IMR-90 (cell line): ENCODE measurements around the gene TMED10. TPM values are rescaled to one million over a fixed set of nuclear protein-coding genes. Genes with fewer than 3 reads are reported as not detected.

Experiments
- ATAC-seq: fragments of 200-7000 bp; cut with Tn5 transposase; 2 replicates; pipeline ENCODE4 v1.9.1; 2020; ENCODE audit warnings: low read depth, mild to moderate bottlenecking, moderate library complexity
- BruUV-seq: library from RNA; stranded (reverse); fragments of 400-500 nt; replicated peaks from 2 replicates; lab custom pipeline; 2021; lab: Mats Ljungman, UMichigan
- CTCF ChIA-PET: fragments of 300-600 bp; formaldehyde crosslinking; extraction: SDS; loops from one replicate; lab custom pipeline; 2021; ENCODE audit warnings: antibody characterized with exemption; lab: Yijun Ruan, JAX
- POLR2A ChIA-PET: fragments of 300-600 bp; sonication (Branson Sonifier 250); formaldehyde crosslinking; loops from one replicate; lab custom pipeline; 2022; ENCODE audit warnings: antibody characterized with exemption; ENCODE audit not compliant: unreplicated experiment; lab: Charles Lee
- DNase-seq: peaks from one replicate; pipeline ENCODE4 v3.0.0; 2013
- H2AFZ ChIP-seq: replicated peaks from 2 replicates; pipeline ENCODE3; 2013; ENCODE audit warnings: low read length, mild to moderate bottlenecking; ENCODE audit not compliant: poor library complexity
- H2AK5ac ChIP-seq: 2 replicates; pipeline ENCODE4 v1.6.1; 2013; ENCODE audit warnings: low read depth, low read length, inconsistent platforms
- H2AK9ac ChIP-seq: replicated peaks from 2 replicates; pipeline ENCODE3; 2013; ENCODE audit warnings: mild to moderate bottlenecking, low read depth, low read length, moderate library complexity; ENCODE audit not compliant: poor library complexity
- H2BK120ac ChIP-seq: 2 replicates; pipeline ENCODE4 v1.6.1; 2013; ENCODE audit warnings: low read depth, low read length, inconsistent platforms
- H2BK15ac ChIP-seq: 3 replicates; pipeline ENCODE4 v1.6.1; 2013; ENCODE audit warnings: low read depth, low read length, inconsistent platforms
- H2BK20ac ChIP-seq: 2 replicates; pipeline ENCODE4 v1.6.1; 2013; ENCODE audit warnings: low read depth, mild to moderate bottlenecking, inconsistent platforms, low read length, moderate library complexity
- H2BK5ac ChIP-seq: 2 replicates; pipeline ENCODE4 v1.6.1; 2013; ENCODE audit warnings: mild to moderate bottlenecking, low read depth, low read length, inconsistent platforms; ENCODE audit not compliant: poor library complexity, severe bottlenecking
- H3K14ac ChIP-seq: replicated peaks from 2 replicates; pipeline ENCODE4 v1.6.1; 2013; ENCODE audit warnings: low read depth, low read length, inconsistent platforms
- H3K18ac ChIP-seq: 2 replicates; pipeline ENCODE4 v1.6.1; 2013; ENCODE audit warnings: low read depth, low read length, control low read depth
- H3K23ac ChIP-seq: 2 replicates; pipeline ENCODE4 v1.6.1; 2013; ENCODE audit warnings: low read depth, low read length, inconsistent platforms
- H3K27ac ChIP-seq: 2 replicates; pipeline ENCODE4 v1.5.1; 2013; ENCODE audit warnings: mild to moderate bottlenecking, control low read depth, low read length; ENCODE audit not compliant: insufficient read depth
- H3K27me3 ChIP-seq: 2 replicates; pipeline ENCODE4 v1.6.1; 2013; ENCODE audit warnings: low read length; ENCODE audit not compliant: control insufficient read depth, insufficient read depth
- H3K36me3 ChIP-seq: 2 replicates; pipeline ENCODE4 v1.6.1; 2013; ENCODE audit warnings: low read length, mixed read lengths; ENCODE audit not compliant: control insufficient read depth, insufficient read depth
- H3K4ac ChIP-seq: 2 replicates; pipeline ENCODE4 v1.6.1; 2013; ENCODE audit warnings: low read depth, low read length, inconsistent platforms
- H3K4me1 ChIP-seq: 2 replicates; pipeline ENCODE4 v1.6.1; 2013; ENCODE audit warnings: low read length, mixed read lengths; ENCODE audit not compliant: control insufficient read depth, insufficient read depth
- H3K4me2 ChIP-seq: 2 replicates; pipeline ENCODE4 v1.6.1; 2013; ENCODE audit warnings: low read depth, mild to moderate bottlenecking, control low read depth, low read length, moderate library complexity
- H3K4me3 ChIP-seq: 2 replicates; pipeline ENCODE4 v1.5.1; 2013; ENCODE audit warnings: low read depth, mild to moderate bottlenecking, control low read depth, low read length, moderate library complexity; ENCODE audit not compliant: insufficient read depth
- H3K56ac ChIP-seq: 2 replicates; pipeline ENCODE4 v1.6.1; 2013; ENCODE audit warnings: low read length, inconsistent platforms; ENCODE audit not compliant: insufficient read depth; ENCODE audit errors: extremely low read depth
- H3K79me1 ChIP-seq, 2 experiments: 2 replicates each; pipeline ENCODE4 v1.6.1; 2013; ENCODE audit warnings: low read length in 2 of 2, inconsistent platforms in 1 of 2, low read depth in 1 of 2
- H3K9ac ChIP-seq: 2 replicates; pipeline ENCODE4 v1.6.1; 2013; ENCODE audit warnings: low read depth, low read length, control low read depth
- H3K9me1 ChIP-seq: 2 replicates; pipeline ENCODE4 v1.6.1; 2013; ENCODE audit warnings: low read length, inconsistent platforms; ENCODE audit not compliant: insufficient read depth
- H3K9me3 ChIP-seq: 2 replicates; pipeline ENCODE4 v1.6.1; 2013; ENCODE audit warnings: low read length; ENCODE audit not compliant: control insufficient read depth, insufficient read depth
- H4K20me1 ChIP-seq: 2 replicates; pipeline ENCODE4 v1.6.1; 2013; ENCODE audit warnings: low read length, inconsistent platforms; ENCODE audit not compliant: insufficient read depth
- H4K5ac ChIP-seq: 2 replicates; pipeline ENCODE4 v1.6.1; 2013; ENCODE audit warnings: mild to moderate bottlenecking, low read depth, low read length, control low read depth
- H4K8ac ChIP-seq, 2 experiments: 2 replicates each; pipeline ENCODE4 v1.6.1; 2013; ENCODE audit warnings: low read depth in 2 of 2, low read length in 2 of 2, control low read depth in 1 of 2, inconsistent platforms in 1 of 2
- H4K91ac ChIP-seq: 2 replicates; pipeline ENCODE4 v1.6.1; 2013; ENCODE audit warnings: low read depth, low read length, inconsistent platforms; ENCODE audit not compliant: insufficient read depth
- CHD1 ChIP-seq: IDR thresholded peaks from 2 replicates; pipeline ENCODE4 v1.6.1; 2012; ENCODE audit warnings: low read depth, low read length, improper control_type of control experiment
- CTCF ChIP-seq: conservative IDR thresholded peaks from 2 replicates; pipeline ENCODE4 v1.5.1; 2012; ENCODE audit warnings: mild to moderate bottlenecking, low read depth, low read length, improper control_type of control experiment
- FOS ChIP-seq: fragments of 150-350 bp; IDR thresholded peaks from 2 replicates; pipeline ENCODE4 v1.6.1; 2016; ENCODE audit warnings: low read depth, low read length
- MAFK ChIP-seq: IDR thresholded peaks from 2 replicates; pipeline ENCODE4 v1.6.1; 2012; ENCODE audit warnings: low read depth, low read length, improper control_type of control experiment
- MAZ ChIP-seq: IDR thresholded peaks from 2 replicates; pipeline ENCODE4 v1.6.1; 2012; ENCODE audit warnings: low read depth, mild to moderate bottlenecking, low read length, improper control_type of control experiment, moderate library complexity, borderline replicate concordance
- POLR2A ChIP-seq: IDR thresholded peaks from 2 replicates; pipeline ENCODE4 v1.6.1; 2012; ENCODE audit warnings: mild to moderate bottlenecking, low read depth, low read length
- RCOR1 ChIP-seq: IDR thresholded peaks from 2 replicates; pipeline ENCODE4 v1.6.1; 2012; ENCODE audit warnings: mild to moderate bottlenecking, low read length, improper control_type of control experiment; ENCODE audit not compliant: insufficient replicate concordance
- WGBS, 2 experiments: methylation state at CpG; one replicate each; pipeline versions ENCODE4 v1.1.5 to v1.1.7; 2013; ENCODE audit warnings: missing lambda C conversion rate in 2 of 2; ENCODE audit not compliant: insufficient read length in 1 of 2; ENCODE audit errors: extremely low coverage in 2 of 2; 5-methylcytosine and 5-hydroxymethylcytosine counted together
- dilution Hi-C: fragments of 300-500 bp; cut with HindIII; formaldehyde crosslinking; loops from one replicate; pipeline ENCODE4 v1.14.3; 2018; ENCODE audit warnings: low sequenced_read_pairs; ENCODE audit not compliant: unreplicated experiment
- in situ Hi-C: fragments of 300-500 bp; cut with MboI; formaldehyde crosslinking; loops from 3 replicates; pipeline ENCODE4 v1.14.3; 2019; ENCODE audit warnings: low sequenced_read_pairs, inconsistent platforms, mixed read lengths
- intact Hi-C: fragments of 100-400 bp; cut with micrococcal nuclease; formaldehyde crosslinking; loops from 2 replicates; pipeline ENCODE4 v1.10.0; 2022
- polyA plus RNA-seq, 3 experiments: library from polyadenylated mRNA; depleted of rRNA; stranded (reverse); fragments of >200 nt; gene quantifications; 2 replicates each; pipeline ENCODE4 v1.2.3, GENCODE V29; 2012; ENCODE audit warnings: low replicate concordance in 1 of 3
- total RNA-seq: library from RNA; depleted of rRNA; stranded (reverse); fragments of >200 nt; gene quantifications from 2 replicates; pipeline ENCODE4 v1.2.3, GENCODE V29; 2012
- TF ChIP-seq, protein P1 (sequence below): fragments of 150-350 bp; IDR thresholded peaks from 2 replicates; pipeline ENCODE4 v1.6.1; 2016; ENCODE audit warnings: low read depth, mild to moderate bottlenecking, low read length, moderate library complexity, borderline replicate concordance

TMED10 gene
- total and polyA plus RNA-seq, 2 of the 4 experiments (the other 2 are of a cell fraction) = 254 to 441 TPM

GRCh38 chr14:75197338-75197737, 20.9 kb upstream of the TMED10 start:
- no peak overlapping the region for H3K27ac ChIP-seq
- no peak overlapping the region for H2BK5ac ChIP-seq
- in situ Hi-C loops (no loop called here), intact Hi-C loops (no loop called here), dilution Hi-C loops (no loop called here)
- H3K14ac ChIP-seq = no peak overlapping the region
- ChIA-PET POLR2A (no interaction called here), CTCF (no interaction called here)
- peaks cover 9% of the 10 kb centered on the region for H3K4me1 ChIP-seq
- no peak overlapping the region for H3K4me3 ChIP-seq
- H4K5ac ChIP-seq = no peak overlapping the region
- no CpG with 5 or more reads among the region's 4 CpGs for WGBS, 2 experiments
- no peak overlapping the region for H3K18ac ChIP-seq
- H3K27me3 ChIP-seq = no peaks in the 10 kb centered on the region
- TF ChIP-seq CTCF = no peak
- TF ChIP-seq CHD1 = no peak
- TF ChIP-seq RCOR1 = no peak
- no peak for TF ChIP-seq MAFK
- TF ChIP-seq FOS = no peak
- TF ChIP-seq, protein P1, sequence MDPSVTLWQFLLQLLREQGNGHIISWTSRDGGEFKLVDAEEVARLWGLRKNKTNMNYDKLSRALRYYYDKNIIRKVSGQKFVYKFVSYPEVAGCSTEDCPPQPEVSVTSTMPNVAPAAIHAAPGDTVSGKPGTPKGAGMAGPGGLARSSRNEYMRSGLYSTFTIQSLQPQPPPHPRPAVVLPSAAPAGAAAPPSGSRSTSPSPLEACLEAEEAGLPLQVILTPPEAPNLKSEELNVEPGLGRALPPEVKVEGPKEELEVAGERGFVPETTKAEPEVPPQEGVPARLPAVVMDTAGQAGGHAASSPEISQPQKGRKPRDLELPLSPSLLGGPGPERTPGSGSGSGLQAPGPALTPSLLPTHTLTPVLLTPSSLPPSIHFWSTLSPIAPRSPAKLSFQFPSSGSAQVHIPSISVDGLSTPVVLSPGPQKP = no peak
- TF ChIP-seq MAZ = no peak
- no peak for TF ChIP-seq POLR2A
- no peaks in the 10 kb centered on the region for H3K36me3 ChIP-seq
- no peaks in the 10 kb centered on the region for H3K79me1 ChIP-seq
- H4K20me1 ChIP-seq = no peaks in the 10 kb centered on the region
- H2AK9ac ChIP-seq = no peak overlapping the region
- H3K9me3 ChIP-seq = no peaks in the 10 kb centered on the region
- ATAC-seq = no peak
- no peak overlapping the region for H3K56ac ChIP-seq
- no peak overlapping the region for H4K91ac ChIP-seq
- no peak overlapping the region for H4K8ac ChIP-seq
- no peak overlapping the region for H2BK120ac ChIP-seq
- no peaks in the 10 kb centered on the region; the same call in 1 of the 2 replicates for H3K9me1 ChIP-seq
- H3K9ac ChIP-seq = no peak overlapping the region
- H2AK5ac ChIP-seq = no peak overlapping the region
- H2AFZ ChIP-seq = no peak overlapping the region
- no TSS peak for BruUV-seq
- no peak overlapping the region for H2BK15ac ChIP-seq
- no peak overlapping the region for H3K4ac ChIP-seq
- no peak overlapping the region for H3K4me2 ChIP-seq
- no peak for DNase-seq
- H2BK20ac ChIP-seq = no peak overlapping the region
- H3K23ac ChIP-seq = no peak overlapping the region
